Effector CD8-positive, alpha-beta T cell (primary cell): ENCODE results near the gene DMXL1.
A peak's percentile ranks its signal among the peaks of the same experiment; 100 is the strongest.
"Not testable (repeated sequence)": the region's sequence is repeated elsewhere in the genome, so short reads cannot be mapped to it uniquely, and the experiment has no call there.

ENCODE experiments used
- DNase-seq: peaks from one replicate; lab custom pipeline; 2025; lab: John Stamatoyannopoulos, UW

The DMXL1 gene

DNA sequence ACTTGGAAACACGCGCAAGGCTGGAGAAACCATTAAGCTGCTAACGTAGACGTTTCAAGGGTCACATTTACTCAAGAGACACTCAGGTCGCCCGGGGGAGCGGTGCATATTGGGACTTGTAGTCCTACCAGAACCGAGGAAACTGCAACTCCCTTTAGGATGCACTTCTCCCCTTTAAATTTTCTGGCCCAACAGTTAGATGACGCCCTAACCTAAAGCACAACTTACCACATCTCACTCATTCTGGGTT is 384 bp upstream of the DMXL1 start:
- DNase-seq = peak; percentile 88

DNA sequence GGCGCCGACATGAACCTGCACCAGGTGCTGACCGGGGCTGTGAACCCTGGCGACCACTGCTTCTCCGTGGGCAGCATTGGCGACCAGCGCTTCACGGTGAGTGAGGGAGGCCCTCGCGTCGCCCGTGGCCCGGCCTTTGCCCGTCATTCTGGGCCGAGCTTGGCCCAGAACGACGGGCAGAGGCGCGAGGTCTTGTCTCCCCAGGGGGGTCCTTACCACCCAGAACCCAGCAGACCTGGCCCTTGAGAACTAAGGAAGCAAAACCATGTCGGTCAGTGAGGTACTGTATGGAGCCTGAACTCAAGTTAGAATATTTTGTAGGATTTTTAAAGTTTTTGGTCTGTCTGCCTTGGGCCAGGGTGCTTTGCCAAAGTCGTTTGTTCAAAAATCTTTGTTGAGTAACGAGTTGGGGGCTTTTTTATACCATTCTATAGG is 691 bp downstream of the DMXL1 start:
- no peak for DNase-seq

DNA sequence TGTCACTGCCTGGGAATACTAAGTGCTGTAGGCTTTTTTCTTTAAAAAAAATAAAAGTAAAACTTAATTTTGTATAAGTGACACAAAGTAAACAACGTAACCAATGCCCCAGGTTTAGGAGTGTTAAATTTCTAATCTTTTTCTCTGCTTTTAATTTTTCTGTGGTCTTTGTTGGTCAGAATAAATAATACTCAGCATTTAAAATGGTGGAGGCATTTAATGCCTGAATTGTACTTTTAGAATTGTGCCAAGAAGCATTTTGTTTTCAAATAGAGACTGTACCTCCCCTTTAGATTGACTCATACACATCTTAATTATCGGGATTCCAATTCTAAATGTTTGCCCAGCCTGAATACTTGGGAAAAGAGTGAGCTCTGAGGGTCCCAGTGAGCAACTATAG is 1.6 kb downstream of the DMXL1 start:
- DNase-seq = no peak

DNA sequence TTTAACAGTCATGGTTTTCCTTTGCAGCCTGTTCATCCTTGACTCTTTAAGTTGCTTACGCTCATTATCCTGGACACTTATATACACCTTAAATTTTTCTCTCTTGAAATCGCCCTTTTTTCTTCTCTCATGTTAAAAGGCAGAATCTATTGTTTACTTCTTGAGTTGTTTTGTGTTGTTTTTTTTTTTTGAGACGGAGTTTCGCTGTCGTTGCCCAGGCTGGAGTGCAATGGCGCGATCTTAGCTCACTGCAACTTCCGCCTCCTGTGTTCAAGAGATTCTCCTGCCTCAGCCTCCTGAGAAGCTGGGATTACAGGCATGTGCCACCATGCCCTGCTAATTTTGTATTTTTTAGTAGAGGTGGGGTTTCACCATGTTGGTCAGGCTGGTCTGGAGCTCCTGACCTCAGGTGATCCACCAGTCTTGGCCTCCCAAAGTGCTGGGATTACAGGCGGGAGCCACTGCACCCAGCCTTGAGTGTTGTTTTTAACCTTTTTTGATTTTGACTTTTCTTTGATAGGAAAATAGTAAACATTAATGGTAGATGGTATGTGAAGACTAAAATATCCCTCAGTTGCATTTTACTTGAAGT is 3.0 kb downstream of the DMXL1 start:
- DNase-seq = not testable (repeated sequence)

DNA sequence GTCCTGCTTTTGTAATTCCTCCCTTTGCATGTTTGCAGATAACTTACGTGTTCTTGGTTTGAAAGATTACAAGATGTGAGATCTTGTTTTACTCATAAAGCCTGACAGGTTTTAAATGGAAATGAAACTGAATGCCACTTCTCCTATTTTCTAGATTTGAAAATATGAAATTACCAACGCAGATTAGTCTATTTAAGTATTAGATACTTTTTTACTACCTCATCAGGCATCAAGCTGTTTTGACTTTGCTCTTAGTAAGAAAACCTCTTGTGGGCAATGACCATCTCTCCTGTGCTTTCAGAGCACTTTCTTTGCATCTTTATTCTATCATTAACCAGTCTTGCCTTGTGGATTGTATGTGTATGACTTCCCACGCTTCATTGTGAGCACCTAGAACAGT is 3.5 kb downstream of the DMXL1 start:
- no peak for DNase-seq

DNA sequence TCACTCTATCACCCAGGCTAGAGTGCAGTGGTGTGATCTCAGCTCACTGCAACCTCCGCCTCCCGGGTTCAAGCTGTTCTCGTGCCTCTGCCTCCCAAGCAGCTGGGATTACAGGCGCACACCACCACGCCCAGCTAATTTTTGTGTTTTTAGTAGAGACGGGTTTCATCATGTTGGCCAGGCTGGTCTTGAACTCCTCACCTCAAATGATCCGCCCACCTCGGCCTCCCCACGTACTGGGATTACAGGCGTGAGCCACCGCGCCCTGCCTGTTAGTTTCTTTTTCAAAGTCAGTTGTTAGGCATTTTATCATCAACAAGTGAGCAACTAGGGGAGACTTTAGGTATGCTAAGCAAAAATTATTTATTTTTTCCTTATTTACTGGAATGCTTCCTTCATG is 4.4 kb downstream of the DMXL1 start:
- DNase-seq = not testable (repeated sequence)

DNA sequence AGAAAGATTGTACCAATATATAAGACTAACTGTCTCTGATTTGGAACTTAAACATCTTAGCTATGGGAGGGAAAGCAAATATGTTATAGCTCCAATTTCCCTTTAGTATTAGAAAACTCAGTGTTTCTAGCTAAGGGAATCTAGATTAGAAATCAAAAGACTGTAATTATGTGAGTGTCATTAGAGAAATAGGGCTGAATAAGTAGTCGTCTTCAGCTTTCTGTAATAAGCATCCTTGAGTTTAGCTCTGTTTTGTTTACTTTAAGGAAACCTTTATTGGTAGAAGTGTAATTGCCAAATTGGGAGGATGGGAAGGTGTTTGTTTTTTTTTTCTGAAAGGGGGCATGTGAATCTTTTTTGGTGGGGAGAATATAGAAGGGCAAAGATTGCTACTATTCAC is 5.2 kb downstream of the DMXL1 start:
- no peak for DNase-seq

DNA sequence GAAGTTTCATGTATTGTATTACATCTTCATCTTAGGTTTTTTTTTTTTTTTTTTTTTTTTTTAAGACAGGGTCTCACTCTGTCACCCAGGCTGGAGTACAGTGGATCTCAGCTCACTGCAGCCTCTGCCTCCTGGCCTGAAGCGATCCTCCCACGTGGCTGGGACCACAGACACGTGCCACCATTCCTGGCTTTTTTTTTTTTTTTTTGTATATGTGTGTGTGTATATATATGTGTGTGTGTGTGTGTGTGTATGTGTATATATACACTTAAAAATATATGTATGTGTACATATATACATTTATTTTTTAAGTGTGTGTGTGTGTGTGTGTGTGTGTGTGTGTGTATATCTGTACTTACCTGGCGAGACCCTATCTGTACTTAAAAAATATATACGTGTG is 6.6 kb downstream of the DMXL1 start:
- no peak for DNase-seq

DNA sequence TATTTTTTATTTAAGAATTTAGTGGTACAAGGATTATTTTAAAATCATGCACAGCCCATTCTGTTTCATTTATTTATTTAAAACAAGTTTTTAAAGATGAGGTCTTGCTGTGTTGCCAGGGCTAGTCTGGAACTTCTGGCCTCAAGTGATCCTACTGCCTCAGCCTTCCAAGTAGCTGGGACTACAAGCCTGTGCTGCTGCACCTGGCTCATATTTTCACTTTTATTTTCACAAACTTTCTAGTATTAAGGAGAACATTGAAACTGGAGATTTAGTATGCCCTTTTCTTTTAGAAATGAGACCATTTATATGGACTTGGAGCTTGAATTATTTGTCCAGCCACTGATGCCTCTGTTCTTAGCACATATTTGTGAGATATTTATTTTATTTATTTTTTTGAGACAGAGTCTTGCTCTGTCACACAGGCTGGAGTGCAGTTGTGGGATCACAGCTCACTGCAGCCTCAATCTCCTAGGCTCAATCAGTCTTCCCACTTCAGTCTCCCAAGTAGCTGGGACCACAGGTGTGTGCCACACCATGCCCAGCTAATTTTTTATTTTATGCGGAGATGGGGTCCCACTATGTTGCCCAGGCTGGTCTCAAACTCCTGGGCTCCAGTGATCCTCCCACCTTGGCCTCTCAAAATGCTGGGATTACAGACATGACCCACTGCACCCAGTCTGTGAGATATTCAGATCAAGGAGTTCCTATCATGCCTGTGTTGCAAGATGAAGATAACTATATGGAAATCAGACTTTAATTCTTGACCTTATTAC is 7.4 kb downstream of the DMXL1 start:
- no peak for DNase-seq

DNA sequence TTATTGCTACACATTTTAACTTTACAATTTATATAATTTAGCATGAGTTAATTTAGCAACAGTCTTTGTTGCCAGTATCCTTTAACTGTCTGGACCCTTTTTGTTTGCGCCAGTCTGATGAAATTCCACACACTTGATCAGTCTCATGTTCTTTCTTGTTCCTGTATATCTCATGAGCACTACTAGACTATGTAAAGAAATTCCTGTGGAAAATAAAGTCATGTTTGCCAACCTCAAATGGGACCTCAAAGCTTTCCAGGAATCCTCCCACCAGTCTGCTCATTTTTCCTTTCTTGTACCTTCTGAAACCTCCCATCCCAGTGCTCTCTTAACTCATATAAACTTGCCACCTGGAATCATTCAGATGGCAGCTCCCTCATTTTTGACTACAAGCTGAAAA is 8.0 kb downstream of the DMXL1 start:
- no peak for DNase-seq

DNA sequence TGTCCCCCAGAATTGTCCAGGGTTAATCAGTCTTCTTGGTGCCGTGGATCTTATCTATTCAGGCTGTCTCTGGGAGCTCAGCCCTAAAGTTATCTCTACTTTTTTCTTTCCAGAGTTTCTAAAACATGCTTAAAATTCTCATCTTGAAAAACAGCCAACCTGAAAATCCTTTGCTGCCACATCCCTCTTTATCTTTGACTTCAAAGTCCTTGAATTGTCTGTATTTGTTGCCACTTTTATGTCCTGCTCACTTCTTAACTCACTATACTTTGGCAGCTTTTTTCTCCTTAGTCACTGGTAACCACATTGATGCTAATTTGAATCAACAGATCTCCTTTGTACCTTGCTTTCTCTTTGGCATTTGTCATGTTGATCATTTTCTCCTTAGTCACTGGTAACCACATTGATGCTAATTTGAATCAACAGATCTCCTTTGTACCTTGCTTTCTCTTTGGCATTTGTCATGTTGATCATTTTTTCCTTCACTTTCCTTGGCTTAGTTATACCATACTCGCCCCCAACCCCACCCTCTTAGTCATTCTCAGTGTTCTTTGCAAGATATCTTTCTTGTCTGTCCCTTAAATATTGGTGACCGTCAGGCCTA is 8.5 kb downstream of the DMXL1 start:
- no peak for DNase-seq

DNA sequence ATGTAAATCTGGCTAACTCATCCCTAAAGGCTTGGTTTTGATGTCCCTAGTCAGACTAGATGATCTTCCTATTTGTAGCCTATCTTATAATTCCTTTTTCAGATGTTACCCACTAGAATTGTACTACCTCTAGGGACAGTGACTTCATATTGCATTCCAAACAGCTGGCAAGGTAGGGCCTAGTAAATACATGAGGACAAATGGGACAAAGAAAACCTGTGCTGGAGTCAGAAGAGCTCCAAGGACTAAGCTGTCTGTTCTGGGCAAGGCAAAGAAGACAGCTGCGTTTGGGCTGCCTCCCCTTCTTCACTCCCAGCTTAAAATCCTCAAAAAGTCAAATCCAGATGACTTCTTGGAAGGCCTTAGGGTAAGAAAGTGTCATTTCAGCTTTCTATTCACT is 10.0 kb downstream of the DMXL1 start:
- DNase-seq = no peak

DNA sequence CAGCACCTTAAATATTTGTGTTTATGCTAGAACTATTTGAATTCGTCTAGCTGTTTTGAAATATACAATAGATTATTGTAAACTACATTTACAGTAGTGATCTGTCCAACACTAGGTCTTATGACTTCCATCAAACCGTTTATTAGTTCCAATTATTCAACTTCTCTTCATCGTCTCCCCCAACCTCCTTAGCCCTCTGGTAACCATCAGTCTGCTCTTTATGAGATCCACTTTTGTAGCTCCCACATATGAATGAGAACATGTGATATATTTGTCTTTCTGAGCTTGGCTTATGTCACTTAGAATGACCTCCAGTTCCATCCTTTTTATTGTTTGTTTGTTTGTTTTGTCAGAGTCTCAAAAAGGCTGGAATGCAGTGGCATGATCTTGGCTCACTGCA is 11.8 kb downstream of the DMXL1 start:
- DNase-seq = no peak

DNA sequence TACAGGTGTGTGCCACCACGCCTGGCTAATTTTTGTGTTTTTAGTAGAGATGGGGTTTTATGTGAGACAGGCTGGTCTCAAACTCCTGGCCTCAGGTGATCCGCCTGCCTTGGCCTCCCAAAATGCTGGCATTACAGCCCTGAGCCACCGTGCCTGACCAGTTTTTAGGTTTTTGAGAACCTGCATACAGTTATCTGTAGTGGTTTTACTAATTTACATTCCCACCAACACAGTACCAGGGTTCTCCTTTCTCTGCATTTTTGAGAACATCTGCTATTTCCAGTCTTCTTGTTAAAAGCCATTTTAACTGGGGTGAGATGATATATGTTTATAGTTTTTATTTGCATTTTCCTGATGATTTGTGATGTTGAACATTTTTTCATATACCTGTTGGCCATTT is 12.8 kb downstream of the DMXL1 start:
- no peak for DNase-seq

DNA sequence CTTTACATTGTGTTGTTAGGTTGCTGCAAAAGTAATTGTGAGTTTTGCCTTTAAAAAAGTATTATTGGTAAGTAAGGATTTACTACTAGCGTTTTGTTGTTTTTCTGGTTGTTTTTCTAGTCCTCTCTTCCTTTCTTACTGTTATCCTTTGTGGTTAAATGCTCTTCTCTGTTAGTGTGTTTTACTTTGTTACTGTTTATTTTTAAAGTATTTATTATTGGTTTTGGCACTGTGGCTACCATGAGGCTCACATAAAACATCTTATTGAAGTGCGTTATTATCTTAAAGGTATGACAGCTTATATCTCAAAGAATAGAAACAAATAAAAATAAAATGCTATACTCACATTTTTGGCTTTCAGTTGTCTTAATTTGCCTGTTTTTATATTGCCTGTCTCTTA is 17.6 kb downstream of the DMXL1 start:
- DNase-seq = no peak

DNA sequence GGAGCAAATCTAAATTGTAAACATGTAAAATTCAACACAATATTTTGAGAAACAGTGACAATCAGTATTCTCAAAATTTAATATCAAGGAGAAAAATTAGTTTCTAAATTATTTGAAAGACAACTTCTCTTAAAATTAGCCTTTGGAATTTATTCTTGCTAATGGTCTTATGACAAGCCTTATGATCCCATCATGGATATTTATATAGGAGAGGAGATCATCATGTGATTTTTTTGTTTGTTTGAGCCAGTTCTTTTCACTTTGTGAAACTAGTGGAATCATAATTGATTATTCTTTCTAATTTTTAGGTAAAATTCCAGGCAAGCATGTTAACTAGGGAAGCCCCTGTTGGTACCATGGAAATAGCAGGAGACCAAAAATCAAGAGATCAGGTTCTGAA is 24.7 kb downstream of the DMXL1 start:
- DNase-seq = no peak

DNA sequence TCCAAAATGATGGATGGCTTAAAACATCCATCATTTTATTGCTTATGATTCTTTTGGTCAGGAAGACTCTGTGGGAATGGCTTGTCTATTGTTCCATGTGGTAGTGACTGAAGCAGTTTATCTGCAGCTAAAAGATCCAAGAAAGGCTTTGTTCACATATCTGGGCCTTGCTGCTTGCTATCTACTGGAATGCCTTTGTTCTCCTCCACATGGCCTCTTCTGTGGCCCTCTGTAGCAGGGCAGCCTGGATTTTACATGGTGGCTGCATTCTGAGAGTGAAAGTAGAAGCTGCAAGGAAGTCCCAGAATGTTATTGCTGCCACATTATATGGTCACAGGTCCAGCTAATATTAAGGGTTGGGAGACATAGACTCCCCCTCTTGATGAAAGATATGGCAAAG is 35.1 kb downstream of the DMXL1 start:
- DNase-seq = no peak

DNA sequence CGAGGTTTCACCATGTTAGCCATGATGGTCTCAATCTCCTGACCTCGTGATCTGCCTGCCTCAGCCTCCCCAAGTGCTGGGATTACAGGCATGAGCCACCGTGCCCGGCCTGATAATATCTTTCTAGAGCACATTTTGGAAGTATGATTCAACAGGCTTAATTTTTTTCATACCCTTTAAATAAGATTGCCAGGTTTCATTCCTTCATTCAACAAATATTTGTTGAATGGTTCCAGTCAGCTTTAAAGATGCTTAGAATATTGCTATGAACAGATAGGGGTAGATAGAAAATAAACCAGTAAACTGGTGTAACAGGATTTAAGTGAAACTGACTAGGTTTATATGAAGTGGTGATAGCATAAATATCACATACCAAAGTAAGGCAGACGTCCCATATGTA is 41.3 kb downstream of the DMXL1 start:
- DNase-seq = no peak

DNA sequence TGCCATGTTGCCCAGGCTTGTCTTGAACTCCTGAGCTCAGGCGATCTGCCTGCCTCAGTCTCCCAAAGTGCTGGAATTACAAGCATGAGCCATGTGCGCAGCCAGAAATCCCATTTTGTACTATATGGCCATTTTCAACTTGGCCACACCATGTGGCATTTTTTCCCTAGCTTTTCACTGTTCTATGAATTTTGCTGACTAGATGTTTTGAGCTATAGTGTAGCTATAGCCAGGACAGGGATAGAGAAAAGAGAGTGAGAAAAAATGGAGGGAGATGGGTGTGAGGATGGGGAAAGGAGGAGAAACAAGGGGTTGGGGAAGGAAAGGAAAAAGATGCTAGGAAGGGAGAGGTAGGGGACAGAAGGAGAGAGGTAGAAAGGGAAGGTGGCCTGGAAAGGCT is 46.4 kb downstream of the DMXL1 start:
- DNase-seq = no peak

DNA sequence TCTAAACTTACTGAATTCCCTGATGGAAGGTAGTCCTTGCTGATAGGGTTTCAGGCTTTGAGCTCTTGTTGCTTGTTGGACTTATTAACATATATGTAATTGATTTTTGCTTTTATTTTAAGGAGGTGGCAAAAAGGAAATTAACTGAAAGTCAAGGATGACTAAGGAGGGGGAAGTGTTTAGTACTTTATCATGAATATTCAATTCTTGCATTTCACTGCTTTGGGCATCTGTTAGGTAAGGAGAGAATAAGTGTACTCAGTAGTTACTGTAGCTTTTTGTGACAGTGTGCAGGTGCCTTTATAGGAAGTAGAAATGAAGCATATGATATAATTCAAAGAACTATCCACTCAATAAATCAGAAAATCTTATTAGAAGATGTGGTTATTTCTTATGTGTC is 47.1 kb downstream of the DMXL1 start:
- no peak for DNase-seq

DNA sequence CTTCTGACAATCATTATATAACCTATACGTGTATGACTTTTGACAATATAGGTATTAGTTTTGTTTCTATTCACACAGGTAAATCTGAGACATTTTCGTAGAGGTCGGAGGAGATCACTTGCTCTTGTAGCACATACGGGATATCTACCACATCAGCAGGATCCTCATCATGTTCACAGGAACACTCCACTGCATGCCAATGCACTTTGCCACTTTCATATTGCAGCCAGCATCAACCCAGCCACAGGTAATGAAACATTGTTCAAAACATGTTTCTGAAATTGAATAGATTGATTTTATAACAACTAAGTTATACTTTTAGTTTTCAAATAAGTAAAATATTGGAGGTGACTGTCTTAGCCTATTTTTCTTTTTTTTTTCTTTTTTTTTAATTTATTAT is 50.0 kb downstream of the DMXL1 start:
- DNase-seq = no peak

DNA sequence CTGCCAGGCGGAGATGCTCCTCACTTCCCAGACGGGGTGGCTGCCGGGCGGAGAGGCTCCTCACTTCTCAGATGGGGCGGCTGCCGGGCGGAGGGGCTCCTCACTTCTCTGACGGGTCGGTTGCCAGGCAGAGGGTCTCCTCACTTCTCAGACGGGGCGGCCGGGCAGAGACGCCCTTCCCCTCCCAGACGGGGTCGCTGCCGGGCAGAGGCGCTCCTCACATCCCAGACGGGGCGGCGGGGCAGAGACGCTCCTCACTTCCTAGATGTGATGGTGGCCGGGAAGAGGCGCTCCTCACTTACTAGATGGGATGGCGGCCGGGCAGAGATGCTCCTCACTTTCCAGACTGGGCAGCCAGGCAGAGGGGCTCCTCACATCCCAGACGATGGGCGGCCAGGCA is 51.6 kb downstream of the DMXL1 start:
- DNase-seq = not testable (repeated sequence)

DNA sequence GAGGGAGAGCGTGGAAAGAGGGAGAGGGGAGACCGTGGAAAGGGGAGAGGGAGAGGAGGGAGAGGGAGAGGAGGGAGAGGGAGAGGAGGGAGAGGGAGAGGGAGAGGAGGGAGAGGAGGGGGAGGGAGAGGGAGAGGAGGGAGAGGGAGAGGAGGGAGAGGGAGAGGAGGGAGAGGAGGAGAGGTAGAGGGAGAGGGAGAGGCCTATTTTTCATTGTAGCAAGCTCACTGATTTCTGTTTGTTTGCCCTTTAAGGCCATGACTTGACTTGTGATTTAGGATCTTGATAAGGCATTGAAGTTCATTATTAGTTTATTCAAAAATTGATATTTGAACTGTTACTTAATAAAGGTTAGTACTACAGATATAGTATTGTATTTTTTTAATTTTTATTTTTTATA is 52.4 kb downstream of the DMXL1 start:
- no peak for DNase-seq

DNA sequence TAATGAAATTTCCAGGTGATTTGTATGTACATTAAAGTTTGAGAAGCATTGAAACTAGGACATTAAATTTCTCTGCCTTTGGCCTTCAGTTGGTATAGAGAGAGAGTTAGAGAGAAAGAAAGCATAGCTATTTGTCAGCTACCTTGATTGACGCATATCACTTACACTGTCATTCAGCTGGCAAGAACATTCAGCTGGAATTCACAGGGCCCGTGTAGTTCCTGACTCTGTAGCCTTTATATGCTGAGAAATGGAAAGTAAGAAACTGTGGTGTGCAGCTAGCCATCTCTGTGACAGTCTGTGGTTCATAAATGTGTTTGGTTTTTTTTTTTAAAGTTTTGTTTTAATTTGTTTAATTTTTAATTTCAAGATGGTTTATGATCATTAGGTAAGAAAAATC is 58.9 kb downstream of the DMXL1 start:
- no peak for DNase-seq
